ENCODE results near the gene HRCT1.
"Not testable (repeated sequence)": the region's sequence is repeated elsewhere in the genome, so short reads cannot be mapped to it uniquely, and the experiment has no call there.

HRCT1 gene

DNA sequence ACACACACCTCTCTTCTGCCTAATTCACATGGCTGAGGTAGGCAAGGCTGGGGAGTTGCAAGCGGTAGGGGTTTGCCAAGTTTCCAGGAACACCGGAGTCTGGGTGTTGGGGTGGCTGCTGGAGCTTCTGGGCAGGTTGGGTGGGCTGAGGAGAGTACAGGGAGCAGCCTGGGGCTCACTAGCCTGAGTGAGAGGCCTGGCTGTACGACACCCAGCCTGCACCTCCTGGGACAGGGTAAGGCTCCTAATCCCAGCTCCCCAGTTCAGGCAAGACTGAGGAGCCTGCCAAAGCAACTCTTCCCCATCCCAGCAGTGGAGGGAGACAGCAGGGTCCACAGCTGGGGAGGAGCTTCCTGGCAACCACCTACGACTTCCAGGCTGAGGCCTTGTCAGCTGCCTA, 11.3 kb downstream of the HRCT1 start:
- DNase-seq (ENCODE audit: low spot score), result no peak

DNA sequence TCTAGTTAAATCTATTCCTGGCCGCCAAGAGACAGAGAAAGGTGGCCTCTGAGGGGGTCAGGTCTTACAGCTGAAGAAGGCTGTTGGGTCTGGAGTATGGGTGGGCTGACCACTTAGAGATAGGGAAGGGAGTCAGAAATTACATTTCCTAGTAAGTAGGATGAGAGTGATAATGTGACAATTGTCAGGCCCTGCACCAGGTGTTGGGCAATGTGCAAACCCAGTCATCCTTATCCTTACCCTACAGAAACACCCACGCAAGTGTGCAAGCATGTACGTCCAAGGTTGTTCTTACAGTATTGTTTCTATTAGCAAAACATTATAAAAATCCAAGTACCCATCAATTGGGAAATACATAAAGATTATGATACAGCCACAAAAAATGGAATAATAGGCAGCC, 12.8 kb downstream of the HRCT1 start:
- no peak for DNase-seq (ENCODE audit: low spot score)

DNA sequence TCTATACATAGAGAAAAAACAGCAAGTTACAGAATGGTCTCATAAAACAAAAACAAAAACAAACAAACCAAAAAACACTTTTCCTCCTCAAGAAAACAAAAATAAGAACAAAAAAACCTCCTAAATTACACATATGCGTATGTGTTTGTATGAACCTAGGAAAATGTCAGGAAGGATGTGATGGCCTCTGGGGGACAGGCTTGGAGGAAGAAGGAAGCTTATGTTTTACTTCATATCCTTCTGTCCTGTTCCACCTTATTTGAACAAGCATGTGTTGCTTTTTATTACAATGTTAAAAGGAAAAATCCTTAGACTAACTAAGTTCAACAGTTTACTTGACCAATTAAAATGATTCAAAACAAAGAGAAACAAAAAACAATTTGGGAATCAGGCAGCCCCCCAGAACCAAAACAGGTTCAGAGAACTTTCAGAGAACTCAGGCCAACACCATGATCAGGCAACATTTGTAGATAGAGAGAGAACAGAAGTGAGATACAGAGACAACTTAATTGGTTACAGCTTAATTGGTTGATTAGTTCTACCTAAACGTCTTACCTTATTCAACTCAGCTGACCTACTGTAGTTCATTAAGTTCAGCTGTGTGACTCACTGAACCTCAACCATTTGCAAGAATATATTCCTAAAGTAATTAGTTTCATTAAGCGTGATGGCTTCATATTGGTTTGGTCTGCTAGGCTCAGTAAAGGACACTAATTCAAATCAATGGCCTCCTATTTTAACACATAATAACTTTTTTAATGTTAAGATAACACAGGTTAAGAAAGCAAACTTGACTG, 13.4 kb downstream of the HRCT1 start:
- no peak for DNase-seq (ENCODE audit: low spot score)

DNA sequence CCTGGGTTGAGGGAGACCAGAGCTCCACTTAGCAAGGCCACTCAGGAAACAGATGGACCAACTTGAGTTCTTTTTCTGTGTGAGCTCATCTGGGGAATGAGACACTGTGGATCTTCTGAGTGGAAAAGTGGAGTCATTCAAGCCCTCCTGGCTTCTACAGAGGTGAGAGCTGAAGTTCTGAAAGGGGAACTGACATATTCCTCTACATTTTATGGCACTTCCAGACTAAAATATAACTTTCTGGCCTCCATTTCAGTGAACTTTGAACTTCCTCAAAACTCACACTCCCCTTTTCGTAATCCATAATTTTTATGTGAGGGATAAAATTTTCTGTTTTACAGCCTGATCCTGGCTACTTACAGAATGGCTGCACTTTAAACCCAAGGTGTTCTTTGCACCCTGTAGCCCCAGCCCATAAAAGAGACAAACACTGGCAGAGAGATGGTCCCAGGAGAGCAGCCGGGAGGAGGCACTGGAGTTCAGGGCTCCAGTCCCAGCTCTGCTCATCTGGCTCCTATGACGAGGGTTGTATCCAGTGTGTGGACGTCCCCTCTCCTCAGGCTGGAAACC, 14.1 kb downstream of the HRCT1 start:
- no peak for DNase-seq (ENCODE audit: low spot score)

DNA sequence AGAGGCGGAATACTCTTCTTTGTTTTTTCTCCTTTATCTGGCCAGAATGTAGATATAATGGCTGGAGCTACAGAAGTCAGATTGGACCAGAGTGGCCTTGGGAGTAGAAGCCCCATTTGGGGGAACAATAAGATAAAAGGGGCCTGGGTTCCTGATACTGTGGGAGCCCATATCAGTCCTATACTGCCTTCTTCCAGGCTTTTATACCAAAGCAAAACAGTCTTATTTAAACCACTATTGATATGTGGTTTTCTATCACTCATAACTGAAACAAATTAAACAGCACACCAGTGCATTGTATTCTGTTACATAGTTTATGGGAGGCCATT, 17.6 kb downstream of the HRCT1 start:
- no peak for DNase-seq (ENCODE audit: low spot score)

DNA sequence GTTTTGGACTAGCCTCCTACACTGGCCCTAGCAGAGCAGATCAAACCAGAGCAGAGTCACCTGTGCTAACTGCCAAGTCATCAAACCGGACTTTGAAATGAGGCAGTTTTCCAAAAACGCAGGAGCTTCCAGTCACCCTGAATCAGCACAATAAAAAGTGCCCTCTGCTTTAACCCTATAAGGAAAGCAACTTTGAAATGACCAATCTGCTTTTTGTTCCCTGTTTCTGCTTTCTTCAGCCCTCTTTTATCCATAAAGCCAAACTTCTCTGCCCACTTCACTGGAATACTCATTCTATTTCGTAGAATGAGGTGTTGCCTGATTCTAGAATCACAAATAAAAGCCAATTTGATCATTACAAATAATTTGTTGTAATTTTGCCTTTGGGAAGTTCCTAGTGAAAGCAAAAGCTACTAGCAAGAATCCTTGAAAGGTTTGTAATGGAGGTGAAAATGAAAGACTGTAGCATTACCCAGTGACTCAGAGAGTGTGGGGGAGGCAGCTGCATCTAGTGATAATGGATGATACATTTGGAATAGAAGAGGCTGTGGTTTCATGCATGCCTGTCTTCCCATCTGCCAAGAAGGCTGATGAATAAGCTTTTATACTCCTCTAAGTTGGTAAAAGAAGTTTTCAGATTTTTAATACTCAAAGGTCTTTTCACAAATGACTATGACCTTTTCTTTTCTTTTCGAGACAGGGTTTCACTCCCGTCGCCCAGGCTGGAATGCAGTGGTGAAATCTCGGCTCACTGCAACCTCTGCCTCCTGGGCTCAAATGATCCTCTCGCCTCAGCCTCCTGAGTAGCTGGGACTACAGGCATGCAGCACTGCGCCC, 18.1 kb downstream of the HRCT1 start:
- DNase-seq (ENCODE audit: low spot score), result peak; percentile 75

DNA sequence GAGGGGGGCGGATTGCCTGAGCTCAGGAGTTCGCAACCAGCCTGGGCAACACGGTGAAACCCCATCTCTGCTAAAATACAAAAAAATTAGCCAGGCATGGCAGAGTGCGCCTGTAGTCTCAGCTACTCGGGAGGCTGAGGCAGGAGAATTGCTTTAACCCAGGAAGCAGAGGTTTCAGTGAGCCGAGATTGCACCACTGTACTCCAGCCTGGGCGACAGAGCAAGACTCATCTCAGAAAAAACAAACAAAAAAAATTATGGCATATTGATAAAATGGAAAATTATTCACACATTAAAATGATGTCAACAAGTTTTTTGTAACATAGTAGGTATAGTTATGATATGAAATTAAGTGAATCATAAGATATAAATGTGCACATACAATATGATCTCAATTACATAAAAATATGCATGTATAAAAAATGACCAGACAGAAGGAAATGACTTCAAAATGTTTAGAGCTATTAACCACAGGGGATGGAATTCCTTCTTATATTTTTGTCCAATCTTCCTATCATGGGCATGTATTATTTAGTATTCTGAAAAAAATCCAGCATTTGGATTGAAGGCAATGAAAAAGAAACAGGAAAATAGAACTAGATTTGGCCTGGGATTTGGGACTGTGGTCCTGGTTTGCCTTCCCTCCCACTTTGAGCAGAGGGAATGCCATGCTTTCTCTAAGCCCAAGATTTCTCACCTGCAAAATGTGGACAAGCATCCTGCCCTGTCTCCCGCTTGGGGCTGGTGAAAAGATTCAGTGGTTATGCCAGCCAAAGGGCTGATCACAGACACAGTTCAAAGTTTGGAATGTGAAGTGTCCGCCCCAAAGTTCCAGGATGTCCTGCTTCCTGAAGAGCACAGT, 22.8 kb downstream of the HRCT1 start:
- DNase-seq (ENCODE audit: low spot score), result no peak

DNA sequence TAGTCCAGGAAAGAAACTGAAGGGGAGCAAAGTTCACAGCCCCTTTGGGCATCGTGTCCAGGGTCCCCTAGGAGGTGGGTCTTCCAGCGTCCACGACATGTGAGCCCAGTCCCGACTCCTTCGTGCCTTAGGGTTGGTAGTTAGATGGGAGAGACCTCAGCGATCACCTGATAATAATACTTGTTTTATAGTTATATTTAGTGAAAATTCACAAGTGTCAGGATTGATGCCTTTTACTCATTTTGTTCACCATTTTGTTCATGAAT, 23.4 kb downstream of the HRCT1 start:
- no peak for DNase-seq (ENCODE audit: low spot score)

DNA sequence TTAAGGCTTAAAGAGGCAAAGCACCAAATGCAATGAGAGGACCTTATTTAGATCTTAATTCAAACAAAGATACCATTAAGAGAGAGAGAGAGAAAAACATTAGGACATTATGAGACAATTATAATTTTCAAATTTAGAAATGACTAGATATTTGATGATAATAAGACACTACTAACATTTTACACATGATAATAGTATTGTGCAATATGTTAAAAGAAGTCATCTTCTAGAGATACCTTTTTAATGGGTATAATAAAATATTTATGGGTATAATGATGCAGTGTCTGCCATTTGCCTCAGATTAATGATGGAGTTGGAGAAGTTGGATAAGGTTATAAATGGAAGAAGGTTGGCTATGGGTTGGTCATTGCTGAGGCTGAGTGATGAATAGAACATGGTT, 24.5 kb downstream of the HRCT1 start:
- no peak for DNase-seq (ENCODE audit: low spot score)

DNA sequence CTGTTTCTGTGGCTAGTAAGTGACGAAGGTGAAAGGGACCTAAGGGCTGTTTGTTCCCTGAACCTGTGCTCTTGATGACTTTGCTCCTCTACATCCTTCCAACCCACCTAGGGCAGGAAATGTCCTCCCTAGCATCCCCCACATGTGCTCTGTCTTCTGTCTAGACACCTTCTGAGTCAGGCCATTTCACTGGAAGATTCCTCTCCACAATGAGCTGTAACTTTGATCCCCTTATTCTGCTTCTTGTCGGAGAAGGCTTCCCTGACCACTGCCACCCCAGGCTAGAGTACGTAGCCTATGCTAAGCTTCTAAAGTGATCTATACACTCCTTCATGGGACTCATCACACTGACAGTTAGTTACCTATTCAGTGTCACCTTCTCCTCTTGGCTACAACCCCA, 25.0 kb downstream of the HRCT1 start:
- no peak for DNase-seq (ENCODE audit: low spot score)

DNA sequence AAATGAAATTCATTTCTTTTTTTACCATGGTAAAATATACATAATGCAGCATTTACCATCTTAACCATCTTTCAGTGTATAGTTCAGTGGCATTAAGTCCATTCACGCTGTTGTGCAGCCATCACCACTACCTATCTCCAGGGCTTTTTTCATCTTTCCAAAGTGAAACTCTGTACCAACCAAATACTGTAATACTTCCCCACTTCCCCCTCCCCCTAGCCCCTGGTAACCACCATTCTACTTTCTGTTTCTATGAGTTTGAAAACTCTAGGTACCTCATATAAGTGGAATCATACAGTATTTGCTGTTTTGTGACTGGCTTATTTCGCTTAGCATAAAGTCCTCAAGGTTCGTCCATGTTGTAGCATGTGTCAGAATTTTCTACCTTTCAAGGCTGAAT, 26.7 kb downstream of the HRCT1 start:
- DNase-seq (ENCODE audit: low spot score), result no peak

DNA sequence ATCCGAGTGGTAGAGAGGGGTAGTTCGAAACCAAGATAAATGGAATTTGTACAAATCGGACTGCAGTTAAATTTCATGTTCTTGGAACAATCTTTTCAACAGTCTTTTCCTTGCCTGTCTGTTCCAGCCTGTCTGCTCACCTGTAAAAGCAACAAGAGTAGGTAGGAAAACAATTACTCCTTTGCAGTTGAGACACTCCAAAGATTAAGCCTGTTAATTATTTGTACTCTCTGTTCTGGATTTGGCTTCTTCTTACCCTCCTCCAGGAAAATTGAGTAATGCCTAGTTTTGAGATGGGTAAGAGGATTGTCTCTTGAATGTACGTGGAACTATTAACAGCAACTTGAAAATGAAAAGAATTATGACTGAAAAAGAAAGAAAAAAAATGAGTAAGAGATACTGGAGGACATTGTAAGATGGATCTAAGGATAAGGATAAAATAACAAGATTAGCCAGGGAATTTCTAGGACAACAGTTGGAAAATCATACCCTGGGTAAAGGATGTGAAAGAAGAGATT, 27.6 kb downstream of the HRCT1 start:
- no peak for DNase-seq (ENCODE audit: low spot score)

DNA sequence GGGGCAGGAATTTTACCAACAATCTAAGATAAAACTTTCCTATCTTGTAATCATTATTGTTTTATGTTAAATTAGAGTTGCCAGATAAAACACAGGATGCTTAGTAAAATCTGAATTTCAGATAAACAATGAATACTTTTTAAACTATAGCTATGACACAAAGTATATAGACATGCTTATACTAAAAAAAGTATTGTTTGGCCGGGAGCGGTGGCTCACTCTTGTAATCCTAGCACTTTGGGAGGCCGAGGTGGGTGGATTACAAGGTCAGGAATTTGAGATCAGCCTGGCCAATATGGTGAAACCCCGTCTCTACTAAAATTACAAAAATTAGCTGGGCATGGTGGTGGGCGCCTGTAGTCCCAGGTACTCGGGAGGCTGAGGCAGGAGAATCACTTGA, 28.1 kb downstream of the HRCT1 start:
- DNase-seq (ENCODE audit: low spot score), result not testable (repeated sequence)

DNA sequence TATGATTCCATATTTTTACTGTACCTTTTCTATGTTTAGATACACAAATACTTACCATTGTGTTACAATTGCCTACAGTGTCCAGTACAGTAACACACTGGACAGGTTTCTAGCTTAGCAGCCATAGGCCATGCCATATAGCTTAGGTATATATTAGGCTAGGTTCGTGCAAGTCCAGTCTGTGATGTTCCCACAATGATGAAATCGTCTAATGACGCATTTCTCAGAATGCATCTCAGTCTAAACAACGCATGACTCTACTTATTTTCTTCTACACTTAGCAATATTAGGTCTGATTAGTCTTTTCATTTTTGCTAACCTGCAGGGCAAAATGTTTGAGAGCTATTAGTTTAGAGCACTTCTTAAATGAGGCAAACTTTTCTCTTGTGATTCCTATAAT, 29.3 kb downstream of the HRCT1 start:
- DNase-seq (ENCODE audit: low spot score), result no peak

DNA sequence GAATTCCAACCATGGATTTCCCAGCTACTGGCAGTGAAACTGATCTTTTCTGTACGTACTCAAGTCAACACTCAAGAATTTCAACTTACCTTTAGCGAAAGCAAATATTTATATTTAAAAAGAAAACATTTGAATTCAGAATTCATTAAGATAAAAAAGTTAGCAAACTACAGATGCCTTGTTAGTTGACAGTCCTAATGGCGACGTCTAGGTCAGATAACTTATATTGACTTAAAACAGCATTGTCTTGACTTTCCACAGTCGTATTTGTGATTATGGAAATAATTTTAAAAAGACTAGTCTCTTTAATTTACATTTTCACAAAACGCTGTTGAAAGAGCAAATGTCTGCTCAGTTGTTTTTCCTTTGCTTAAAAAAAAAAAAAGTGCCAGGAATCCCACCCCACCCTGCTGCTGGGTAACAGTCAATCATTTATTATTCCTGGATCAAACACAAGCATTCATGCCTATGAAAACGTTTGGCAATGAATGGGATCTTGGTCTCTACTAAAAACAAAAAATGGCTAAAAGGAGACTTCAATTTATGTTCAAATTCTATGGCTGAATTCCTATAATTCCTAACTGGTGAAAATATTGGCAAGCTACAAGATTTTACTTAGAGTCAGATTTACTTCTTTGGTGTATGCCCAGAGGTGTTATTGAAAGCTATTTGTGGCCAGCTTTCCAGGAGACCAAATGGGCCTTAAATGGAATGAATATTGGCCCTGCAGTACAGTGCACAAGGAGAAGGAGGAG, 29.9 kb downstream of the HRCT1 start:
- DNase-seq (ENCODE audit: low spot score), result peak; percentile 34

DNA sequence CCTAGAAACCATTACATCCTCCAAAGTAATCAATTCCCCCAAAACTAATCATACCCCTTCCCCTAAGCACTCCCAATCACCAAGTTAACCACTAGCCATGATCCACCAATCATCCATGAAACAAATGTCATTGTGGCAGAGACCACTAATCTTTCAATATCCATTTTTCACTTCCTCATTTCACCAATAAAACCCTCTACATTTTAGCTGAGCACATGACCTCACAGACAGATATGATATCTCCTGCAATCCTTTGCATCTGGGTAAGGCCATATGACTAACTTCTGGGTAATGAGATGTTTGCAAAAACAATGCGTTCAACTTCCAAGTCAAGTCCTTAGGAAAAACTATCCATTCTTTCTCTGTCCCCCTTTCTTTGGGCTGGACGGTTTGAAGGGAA, 31.2 kb downstream of the HRCT1 start:
- no peak for DNase-seq (ENCODE audit: low spot score)

DNA sequence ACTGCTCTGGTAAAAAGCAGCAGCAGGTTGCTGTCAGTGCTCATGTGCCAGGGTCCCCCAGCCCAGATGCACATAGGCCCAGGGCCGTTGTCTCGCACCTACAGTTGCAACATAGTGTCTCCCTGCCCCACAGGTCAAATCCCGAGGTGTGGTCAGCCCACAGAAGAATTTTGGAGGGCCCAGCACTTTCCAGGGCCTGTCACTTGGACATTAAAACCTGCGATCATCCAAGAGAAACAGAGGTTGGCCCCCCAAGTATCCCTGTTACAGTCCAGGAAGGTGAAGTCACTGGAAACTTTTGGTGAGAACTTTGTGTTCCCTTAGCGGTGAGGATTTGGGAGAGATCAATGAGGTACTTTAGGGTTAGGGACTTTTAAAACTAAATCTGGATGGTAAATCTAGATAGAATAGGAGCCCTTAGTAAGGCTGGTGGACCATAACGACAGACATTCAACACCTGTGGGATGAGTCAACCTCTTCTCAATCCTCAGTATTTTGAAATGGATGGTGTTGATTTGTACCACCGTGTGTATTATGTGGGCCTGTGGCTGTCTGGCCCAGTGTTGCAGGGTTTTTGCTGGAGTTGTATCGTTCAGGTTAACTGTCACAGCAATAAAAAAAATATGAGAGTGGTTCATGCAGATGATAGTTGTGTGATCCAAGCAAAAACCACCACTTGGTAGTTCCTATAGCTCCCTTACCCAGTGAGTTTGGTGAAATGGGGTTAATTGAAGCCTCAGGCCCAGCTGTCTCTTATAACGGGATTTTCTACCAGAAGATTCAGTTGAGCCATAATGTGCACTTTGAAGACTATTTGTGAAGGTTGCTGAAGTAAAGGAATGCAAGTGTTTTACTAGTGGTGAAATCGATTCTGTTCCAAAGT, 32.7 kb downstream of the HRCT1 start:
- DNase-seq (ENCODE audit: low spot score), result no peak

DNA sequence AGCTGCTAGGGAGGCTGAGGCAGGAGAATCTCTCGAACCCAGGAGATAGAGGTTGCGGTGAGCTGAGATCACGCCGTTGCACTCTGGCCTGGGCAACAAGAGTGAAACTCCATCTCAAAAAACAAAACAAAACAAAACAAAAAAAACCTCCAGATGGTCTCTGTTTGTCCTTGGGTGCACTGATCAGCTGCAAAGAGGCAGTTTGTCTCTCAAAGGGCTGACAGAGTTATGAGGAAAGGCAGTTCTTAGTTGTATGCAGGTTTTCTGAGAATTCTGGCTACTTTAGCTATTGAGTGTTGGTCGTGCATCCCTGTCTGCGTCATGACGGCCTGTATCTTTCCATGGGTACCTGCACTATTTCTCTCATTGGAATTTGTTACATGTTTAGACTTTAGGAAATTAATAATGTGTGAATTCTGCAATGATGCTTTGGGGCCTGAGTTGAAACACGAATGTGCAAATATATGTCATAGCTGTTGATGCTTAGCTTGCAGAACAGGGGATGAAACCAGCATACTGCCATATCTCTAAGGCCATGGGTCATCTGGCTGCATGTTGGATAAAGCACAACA, 33.8 kb downstream of the HRCT1 start:
- DNase-seq (ENCODE audit: low spot score), result no peak

DNA sequence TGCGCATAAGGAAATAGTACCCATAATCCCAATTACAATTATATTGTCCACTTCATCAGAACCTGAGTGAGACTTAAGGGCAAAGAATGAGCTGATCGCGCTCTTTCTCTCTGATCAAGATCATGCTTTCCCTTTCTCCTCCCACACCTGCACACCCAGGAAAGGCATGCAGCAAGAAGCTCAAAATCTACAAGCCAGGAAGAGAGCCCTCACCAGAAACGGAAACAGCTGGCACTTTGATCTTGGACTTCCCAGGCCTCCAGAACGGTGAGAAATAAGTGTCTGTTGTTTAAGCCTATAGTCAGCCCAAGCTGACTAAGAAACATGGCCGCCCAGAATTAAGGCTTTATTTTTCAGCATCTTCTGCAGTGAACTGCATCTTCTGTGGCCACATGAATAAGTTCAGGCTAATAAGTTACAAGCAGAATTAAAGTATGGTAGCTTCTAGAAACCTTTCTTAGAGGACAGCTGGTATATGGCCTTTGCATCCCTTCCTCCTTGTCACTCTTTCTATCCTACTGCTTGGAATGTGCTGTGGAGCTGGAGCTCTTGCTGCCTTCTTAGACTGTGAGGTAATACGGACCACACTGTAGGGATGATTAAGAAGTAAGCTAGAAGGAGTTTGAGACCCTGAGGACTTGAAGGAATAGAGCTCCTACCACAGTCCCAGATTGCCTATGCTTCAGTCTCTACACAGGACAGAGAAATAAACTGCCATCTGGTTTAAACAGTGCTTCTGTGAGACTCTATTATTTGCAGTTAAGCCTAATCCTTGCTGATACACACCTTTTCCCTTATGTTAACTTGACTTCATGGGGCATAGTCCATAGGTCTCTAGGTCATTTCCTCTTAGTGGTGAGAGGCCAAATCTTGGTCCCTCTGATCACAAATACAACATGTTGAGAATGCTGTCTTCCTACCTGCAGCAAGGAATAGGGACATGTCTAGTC, 34.7 kb downstream of the HRCT1 start:
- DNase-seq (ENCODE audit: low spot score), result no peak
